DOHH2 (cell line): Measurements from ENCODE around the gene DIP2C.

Experiments used
- H3F3A ChIP-seq: fragments of 200-600 bp; sonication (generic), shearing (Covaris generic); 2 replicates; pipeline ENCODE4 v1.6.0; 2016; ENCODE audit warnings: antibody characterized with exemption, mild to moderate bottlenecking; ENCODE audit not compliant: control insufficient read depth, insufficient read depth
- H3K27ac ChIP-seq: fragments of 200-600 bp; sonication (generic); 2 replicates; pipeline ENCODE4 v1.5.1; 2014; ENCODE audit warnings: low read depth, mild to moderate bottlenecking, low read length, moderate library complexity
- H3K27me3 ChIP-seq: fragments of 200-600 bp; sonication (generic); 2 replicates; pipeline ENCODE4 v1.6.1; 2014; ENCODE audit warnings: mild to moderate bottlenecking, low read length, mixed read lengths; ENCODE audit not compliant: control insufficient read depth
- H3K36me3 ChIP-seq: fragments of 200-600 bp; sonication (generic); 2 replicates; pipeline ENCODE4 v1.6.1; 2014; ENCODE audit warnings: mild to moderate bottlenecking, low read length, moderate library complexity, mixed read lengths; ENCODE audit not compliant: control insufficient read depth
- H3K4me1 ChIP-seq: fragments of 200-600 bp; sonication (generic); 2 replicates; pipeline ENCODE4 v1.6.1; 2014; ENCODE audit warnings: mild to moderate bottlenecking, low read length, mixed read lengths; ENCODE audit not compliant: control insufficient read depth
- H3K4me2 ChIP-seq: fragments of 200-600 bp; sonication (generic); 2 replicates; pipeline ENCODE4 v1.6.0; 2014; ENCODE audit warnings: mild to moderate bottlenecking, low read length, moderate library complexity
- H3K4me3 ChIP-seq: fragments of 200-600 bp; sonication (generic); 2 replicates; pipeline ENCODE4 v1.5.1; 2014; ENCODE audit warnings: mild to moderate bottlenecking, low read length, mixed read lengths
- H3K79me2 ChIP-seq: fragments of 200-600 bp; sonication (generic); 2 replicates; pipeline ENCODE4 v1.6.1; 2014; ENCODE audit warnings: mild to moderate bottlenecking, low read length, mixed read lengths; ENCODE audit not compliant: control insufficient read depth
- H3K9me2 ChIP-seq: fragments of 200-600 bp; sonication (generic); replicated peaks from 2 replicates; pipeline ENCODE4 v1.6.1; 2014; ENCODE audit warnings: mild to moderate bottlenecking, low read length, mixed read lengths; ENCODE audit not compliant: control insufficient read depth
- H3K9me3 ChIP-seq: fragments of 200-600 bp; sonication (generic); 2 replicates; pipeline ENCODE4 v1.6.1; 2014; ENCODE audit warnings: antibody characterized with exemption, low read length, mixed read lengths; ENCODE audit not compliant: control insufficient read depth, insufficient read depth
- H4K20me1 ChIP-seq: fragments of 200-600 bp; sonication (generic); 2 replicates; pipeline ENCODE4 v1.6.0; 2014; ENCODE audit warnings: low read depth, mild to moderate bottlenecking, antibody characterized with exemption, low read length, moderate library complexity; ENCODE audit not compliant: control insufficient read depth, insufficient read depth
- CTCF ChIP-seq: fragments of 200-600 bp; sonication (generic); IDR thresholded peaks from one replicate; pipeline ENCODE4 v1.5.1; 2014; ENCODE audit warnings: antibody characterized with exemption, mild to moderate bottlenecking, low read depth, low read length; ENCODE audit not compliant: poor library complexity, severe bottlenecking
- EZH2phosphoT487 ChIP-seq: fragments of 200-600 bp; sonication (generic); IDR thresholded peaks from 2 replicates; pipeline ENCODE4 v1.6.1; 2017; ENCODE audit warnings: borderline replicate concordance, mild to moderate bottlenecking, antibody characterized with exemption, low read length, moderate library complexity, mixed read lengths

The DIP2C gene

GRCh38 chr10:609262-609658 is 80.2 kb downstream of the DIP2C start:
- peaks cover 15% of the 10 kb centered on the region for H3F3A ChIP-seq
- peaks cover 10% of the 10 kb centered on the region for H3K4me1 ChIP-seq
- no peaks in the 10 kb centered on the region for H3K79me2 ChIP-seq
- H3K4me3 ChIP-seq = no peak overlapping the region
- no peaks in the 10 kb centered on the region for H3K36me3 ChIP-seq
- TF ChIP-seq EZH2phosphoT487 (no peak), CTCF (no peak)
- H3K9me2 ChIP-seq = no peaks in the 10 kb centered on the region
- H3K9me3 ChIP-seq = no peaks in the 10 kb centered on the region
- no peaks in the 10 kb centered on the region for H3K27me3 ChIP-seq
- no peak overlapping the region for H3K4me2 ChIP-seq
- H3K27ac ChIP-seq = peak overlapping the region; percentile 5; the same call in 1 of the 2 replicates
- H4K20me1 ChIP-seq = no peaks in the 10 kb centered on the region

GRCh38 chr10:608331-609261 is 80.9 kb downstream of the DIP2C start:
- Histone ChIP-seq H3K9me3 (no peaks in the 10 kb centered on the region), H3K4me1 (peaks cover 10% of the 10 kb centered on the region), H3K79me2 (no peaks in the 10 kb centered on the region)

GRCh38 chr10:607545-608185 is 81.8 kb downstream of the DIP2C start:
- no peak overlapping the region for H3K4me2 ChIP-seq
- no peaks in the 10 kb centered on the region for H3K9me2 ChIP-seq
- H3K4me3 ChIP-seq = no peak overlapping the region
- H3K4me1 ChIP-seq = peaks cover 10% of the 10 kb centered on the region
- no peaks in the 10 kb centered on the region for H3K36me3 ChIP-seq
- H3K79me2 ChIP-seq = no peaks in the 10 kb centered on the region
- peaks cover 15% of the 10 kb centered on the region for H3F3A ChIP-seq
- no peaks in the 10 kb centered on the region for H3K9me3 ChIP-seq
- H3K27ac ChIP-seq = no peak overlapping the region
- no peaks in the 10 kb centered on the region for H3K27me3 ChIP-seq
- no peaks in the 10 kb centered on the region for H4K20me1 ChIP-seq
- no peak for TF ChIP-seq EZH2phosphoT487

More at GRCh38 chr10:608331-609261, 80.9 kb downstream of the DIP2C start:
- no peaks in the 10 kb centered on the region for H4K20me1 ChIP-seq
- no peak for TF ChIP-seq EZH2phosphoT487
- no peak overlapping the region for H3K4me3 ChIP-seq
- no peaks in the 10 kb centered on the region for H3K36me3 ChIP-seq
- H3K27me3 ChIP-seq = no peaks in the 10 kb centered on the region
- H3K9me2 ChIP-seq = no peaks in the 10 kb centered on the region
- peak overlapping the region; percentile 5; the same call in 1 of the 2 replicates for H3K27ac ChIP-seq
- no peak overlapping the region for H3K4me2 ChIP-seq
- H3F3A ChIP-seq = peaks cover 15% of the 10 kb centered on the region

GRCh38 chr10:606762-607544 is 82.5 kb downstream of the DIP2C start:
- Histone ChIP-seq H4K20me1 (no peaks in the 10 kb centered on the region), H3K4me2 (no peak overlapping the region), H3K27me3 (no peaks in the 10 kb centered on the region), H3K27ac (no peak overlapping the region), H3K9me2 (no peaks in the 10 kb centered on the region), H3F3A (peaks cover 15% of the 10 kb centered on the region), H3K9me3 (no peaks in the 10 kb centered on the region), H3K36me3 (no peaks in the 10 kb centered on the region), H3K4me3 (no peak overlapping the region), H3K79me2 (no peaks in the 10 kb centered on the region), H3K4me1 (peaks cover 10% of the 10 kb centered on the region)
- TF ChIP-seq CTCF = no peak
- no peak for TF ChIP-seq EZH2phosphoT487
